Measurements from ENCODE around the gene NNAT.
"Not testable (repeated sequence)": the region's sequence is repeated elsewhere in the genome, so short reads cannot be mapped to it uniquely, and the experiment has no call there.

NNAT gene

GRCh38 chr20:37524859-37525708, 4.0 kb downstream of the NNAT start:
- DNase-seq, result no peak

GRCh38 chr20:37525810-37526209, 4.8 kb downstream of the NNAT start:
- no peak for DNase-seq

- DNase-seq, result no peak
These were observed 5.3 kb downstream of the NNAT start for GRCh38 chr20:37526238-37526838.

GRCh38 chr20:37526839-37527637, 6.0 kb downstream of the NNAT start:
- DNase-seq, result no peak

GRCh38 chr20:37527638-37528445, 6.8 kb downstream of the NNAT start, which contains the start of gene BLCAP:
TSS of gene BLCAP (minus strand) at chr20:37527876. CDS start at chr20:37519174, 8,702 bp downstream.
- DNase-seq, result peak; percentile 92

- DNase-seq, result no peak
These were observed 7.6 kb downstream of the NNAT start for GRCh38 chr20:37528446-37529213.

- no peak for DNase-seq
These were observed 8.3 kb downstream of the NNAT start for GRCh38 chr20:37529214-37529967.

GRCh38 chr20:37529968-37530600, 9.0 kb downstream of the NNAT start:
- no peak for DNase-seq

GRCh38 chr20:37530696-37531095, 9.6 kb downstream of the NNAT start:
- no peak for DNase-seq

- no peak for DNase-seq
These were observed 10.8 kb downstream of the NNAT start for GRCh38 chr20:37531856-37532255.

GRCh38 chr20:37533154-37533715, 12.2 kb downstream of the NNAT start:
- DNase-seq, result no peak

GRCh38 chr20:37534401-37535157, 13.5 kb downstream of the NNAT start:
- peak; percentile 57 for DNase-seq

GRCh38 chr20:37535443-37536132, 14.5 kb downstream of the NNAT start:
- no peak for DNase-seq

GRCh38 chr20:37537505-37537904, 16.5 kb downstream of the NNAT start:
- DNase-seq, result no peak

- no peak for DNase-seq
These were observed 17.0 kb downstream of the NNAT start for GRCh38 chr20:37538003-37538402.

- no peak for DNase-seq
These were observed 18.4 kb downstream of the NNAT start for GRCh38 chr20:37539424-37539823.

GRCh38 chr20:37540001-37540400, 19.0 kb downstream of the NNAT start:
- no peak for DNase-seq

- DNase-seq, result not testable (repeated sequence)
These were observed 19.8 kb downstream of the NNAT start for GRCh38 chr20:37540838-37541237.

- no peak for DNase-seq
These were observed 20.3 kb downstream of the NNAT start for GRCh38 chr20:37541326-37541725.
